ENCODE measurements around the gene OCIAD2.

DNA sequence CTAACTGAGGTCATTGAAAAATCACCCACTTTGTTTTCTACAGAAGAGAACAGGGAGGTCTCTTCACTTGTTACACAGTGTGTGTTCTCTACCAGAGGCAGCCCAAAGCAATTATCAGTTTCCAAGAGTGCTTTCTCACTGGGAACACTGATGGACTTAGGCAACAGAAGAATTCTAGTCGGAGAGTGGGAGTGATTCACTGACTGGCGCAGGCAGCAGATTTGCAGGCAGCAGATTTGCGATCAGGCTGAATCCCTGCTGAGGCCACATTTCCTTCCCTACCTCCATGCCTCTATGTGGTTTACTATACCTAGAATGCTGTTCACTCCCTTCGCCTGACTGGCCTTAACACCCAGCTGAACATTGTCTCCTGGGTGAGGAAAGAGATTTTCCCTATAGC, 6.6 kb downstream of the OCIAD2 start:
- no peak for TF ChIP-seq CTCF (conservative IDR thresholded peaks at IDR 0.05; ENCODE audit: low read length)
- no peak for TF ChIP-seq EZH2phosphoT487 (IDR thresholded peaks at IDR 0.05; ENCODE audit: borderline replicate concordance, low read depth, low read length)
